OCI-LY7 (cell line): Measurements from ENCODE around the gene PLAC1. TPM values are rescaled to one million over a fixed set of nuclear protein-coding genes. Genes with fewer than 3 reads are reported as not detected.

Experiments used
- BruUV-seq: library from RNA; stranded (reverse); fragments of 400-500 nt; replicated peaks from 2 replicates; lab custom pipeline; 2021; lab: Mats Ljungman, UMichigan
- CTCF ChIA-PET: fragments of 300-600 bp; sonication (Branson Sonifier 250); formaldehyde crosslinking; loops from one replicate; lab custom pipeline; 2022; ENCODE audit warnings: antibody characterized with exemption; ENCODE audit not compliant: unreplicated experiment; lab: Charles Lee
- POLR2A ChIA-PET: fragments of 300-600 bp; sonication (Branson Sonifier 250); formaldehyde crosslinking; loops from one replicate; lab custom pipeline; 2022; ENCODE audit warnings: antibody characterized with exemption; lab: Charles Lee
- DNase-seq: peaks from one replicate; pipeline ENCODE4 v3.0.0-alpha.2; 2015; ENCODE audit warnings: low spot score
- H2AFZ ChIP-seq: fragments of 200-600 bp; sonication (generic), shearing (Covaris generic); 2 replicates; pipeline ENCODE4 v1.6.1; 2014; ENCODE audit warnings: mild to moderate bottlenecking, antibody characterized with exemption, low read length, moderate library complexity
- H3K27ac ChIP-seq: fragments of 200-600 bp; sonication (generic); 2 replicates; pipeline ENCODE4 v1.5.1; 2014; ENCODE audit warnings: mixed run types, low read depth, mild to moderate bottlenecking, moderate library complexity, low read length, inconsistent platforms; ENCODE audit not compliant: poor library complexity, severe bottlenecking
- H3K36me3 ChIP-seq: fragments of 200-600 bp; sonication (generic); 2 replicates; pipeline ENCODE4 v1.6.1; 2014; ENCODE audit warnings: mild to moderate bottlenecking, antibody characterized with exemption, low read length, moderate library complexity, mixed read lengths; ENCODE audit not compliant: insufficient read depth
- H3K4me1 ChIP-seq: fragments of 200-600 bp; sonication (generic); 2 replicates; pipeline ENCODE4 v1.5.1; 2014; ENCODE audit warnings: mild to moderate bottlenecking, low read length; ENCODE audit not compliant: insufficient read depth, poor library complexity, severe bottlenecking
- H3K4me2 ChIP-seq: fragments of 200-600 bp; sonication (generic); 2 replicates; pipeline ENCODE4 v1.6.1; 2014; ENCODE audit warnings: mild to moderate bottlenecking, low read length
- H3K4me3 ChIP-seq: fragments of 200-600 bp; sonication (generic); 2 replicates; pipeline ENCODE4 v1.5.1; 2014; ENCODE audit warnings: mild to moderate bottlenecking, low read depth, low read length; ENCODE audit not compliant: poor library complexity, severe bottlenecking
- H3K79me2 ChIP-seq: fragments of 200-600 bp; sonication (generic); 2 replicates; pipeline ENCODE4 v1.6.1; 2016; ENCODE audit warnings: low read depth, mild to moderate bottlenecking, low read length, moderate library complexity, mixed read lengths; ENCODE audit not compliant: insufficient read depth
- H3K9me2 ChIP-seq: fragments of 200-600 bp; sonication (generic); 2 replicates; pipeline ENCODE4 v1.6.1; 2016; ENCODE audit warnings: mild to moderate bottlenecking, low read length, mixed read lengths; ENCODE audit not compliant: insufficient read depth
- H3K9me3 ChIP-seq: fragments of 200-600 bp; sonication (generic); 2 replicates; pipeline ENCODE4 v1.6.1; 2014; ENCODE audit warnings: mild to moderate bottlenecking, mixed run types, low read length, mixed read lengths
- H4K20me1 ChIP-seq: fragments of 200-600 bp; sonication (generic); 2 replicates; pipeline ENCODE4 v1.6.1; 2014; ENCODE audit warnings: mild to moderate bottlenecking, antibody characterized with exemption, low read length, moderate library complexity, mixed read lengths; ENCODE audit not compliant: insufficient read depth
- EZH2phosphoT487 ChIP-seq: fragments of 200-600 bp; sonication (generic); IDR thresholded peaks from 2 replicates; pipeline ENCODE4 v1.6.1; 2018; ENCODE audit warnings: low read depth, borderline replicate concordance, mild to moderate bottlenecking, mixed run types, antibody characterized with exemption, low read length, moderate library complexity, mixed read lengths
- intact Hi-C: fragments of 100-400 bp; cut with micrococcal nuclease; formaldehyde crosslinking; loops from one replicate; pipeline ENCODE4 v1.10.0; 2022; ENCODE audit not compliant: unreplicated experiment
- total RNA-seq, 2 experiments: library from RNA; depleted of rRNA in 1 of 2; stranded (reverse); fragments of >200 nt in 1 of 2; shearing (Covaris generic) in 1 of 2; gene quantifications; 2 replicates each; pipeline ENCODE4 v1.2.3, GENCODE V29; 2014 to 2022
- TF ChIP-seq, protein P1 (sequence below): fragments of 200-600 bp; sonication (generic); conservative IDR thresholded peaks from 2 replicates; pipeline ENCODE4 v1.5.1; 2014; ENCODE audit warnings: mild to moderate bottlenecking, antibody characterized with exemption, low read length, moderate library complexity, mixed read lengths

PLAC1 gene
- total RNA-seq, 2 experiments from 2014 or later, result 0.28 TPM; not detected in 1

DNA sequence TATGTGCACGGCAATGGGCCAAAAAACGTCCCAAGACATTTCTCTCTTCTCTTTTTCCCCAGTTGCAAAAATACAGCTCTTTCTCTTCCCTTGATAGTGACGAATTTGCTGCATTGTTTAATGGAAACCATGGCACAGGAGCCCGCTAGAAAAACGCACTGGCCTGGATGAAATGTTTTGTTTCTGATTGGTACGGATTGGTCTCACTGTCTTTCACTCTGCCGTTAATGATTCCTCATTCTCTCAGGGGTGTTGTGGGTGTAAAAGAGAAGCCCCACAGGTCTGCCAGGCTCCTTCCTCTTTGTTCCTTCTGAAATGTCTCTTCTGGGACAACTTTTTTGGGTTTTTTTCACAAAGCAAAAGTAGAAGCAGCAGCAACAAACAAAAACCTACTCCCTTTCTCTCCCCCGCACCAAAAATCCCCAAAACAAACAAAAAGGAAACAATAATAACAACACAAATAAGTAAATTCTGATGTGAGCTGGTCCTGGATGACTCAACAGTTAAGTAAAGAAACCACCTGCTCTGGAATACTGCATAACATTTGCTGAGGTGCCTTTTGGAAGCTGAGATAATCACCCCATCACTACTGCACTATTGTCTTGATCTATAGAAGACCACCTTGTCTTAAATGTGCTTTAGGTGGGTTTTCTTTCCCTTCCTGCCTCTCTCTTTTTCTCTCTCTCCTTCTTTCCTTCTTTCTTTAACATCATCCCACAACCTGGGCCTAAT lies 89.8 kb downstream of the PLAC1 start:
- H3K36me3 ChIP-seq, result no peaks in the 10 kb centered on the region
- H3K79me2 ChIP-seq, result no peaks in the 10 kb centered on the region
- H3K4me3 ChIP-seq, result no peak overlapping the region
- intact Hi-C loops, result no loop called here
- H3K9me3 ChIP-seq, result no peaks in the 10 kb centered on the region
- POLR2A ChIA-PET, result interaction anchor here (0.9 kb wide), 1 partner anchor 17 kb away, joined by 3 read pairs; no protein-coding TSS in a partner anchor
- BruUV-seq, result no TSS peak
- H3K27ac ChIP-seq, result no peak overlapping the region
- H3K4me1 ChIP-seq, result no peaks in the 10 kb centered on the region
- H4K20me1 ChIP-seq, result no peaks in the 10 kb centered on the region
- TF ChIP-seq EZH2phosphoT487, result no peak
- TF ChIP-seq, protein P1, sequence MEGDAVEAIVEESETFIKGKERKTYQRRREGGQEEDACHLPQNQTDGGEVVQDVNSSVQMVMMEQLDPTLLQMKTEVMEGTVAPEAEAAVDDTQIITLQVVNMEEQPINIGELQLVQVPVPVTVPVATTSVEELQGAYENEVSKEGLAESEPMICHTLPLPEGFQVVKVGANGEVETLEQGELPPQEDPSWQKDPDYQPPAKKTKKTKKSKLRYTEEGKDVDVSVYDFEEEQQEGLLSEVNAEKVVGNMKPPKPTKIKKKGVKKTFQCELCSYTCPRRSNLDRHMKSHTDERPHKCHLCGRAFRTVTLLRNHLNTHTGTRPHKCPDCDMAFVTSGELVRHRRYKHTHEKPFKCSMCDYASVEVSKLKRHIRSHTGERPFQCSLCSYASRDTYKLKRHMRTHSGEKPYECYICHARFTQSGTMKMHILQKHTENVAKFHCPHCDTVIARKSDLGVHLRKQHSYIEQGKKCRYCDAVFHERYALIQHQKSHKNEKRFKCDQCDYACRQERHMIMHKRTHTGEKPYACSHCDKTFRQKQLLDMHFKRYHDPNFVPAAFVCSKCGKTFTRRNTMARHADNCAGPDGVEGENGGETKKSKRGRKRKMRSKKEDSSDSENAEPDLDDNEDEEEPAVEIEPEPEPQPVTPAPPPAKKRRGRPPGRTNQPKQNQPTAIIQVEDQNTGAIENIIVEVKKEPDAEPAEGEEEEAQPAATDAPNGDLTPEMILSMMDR, result no peak
- H2AFZ ChIP-seq, result no peak overlapping the region
- H3K9me2 ChIP-seq, result no peaks in the 10 kb centered on the region
- DNase-seq, result no peak
- H3K4me2 ChIP-seq, result no peak overlapping the region
- CTCF ChIA-PET, result no interaction called here

DNA sequence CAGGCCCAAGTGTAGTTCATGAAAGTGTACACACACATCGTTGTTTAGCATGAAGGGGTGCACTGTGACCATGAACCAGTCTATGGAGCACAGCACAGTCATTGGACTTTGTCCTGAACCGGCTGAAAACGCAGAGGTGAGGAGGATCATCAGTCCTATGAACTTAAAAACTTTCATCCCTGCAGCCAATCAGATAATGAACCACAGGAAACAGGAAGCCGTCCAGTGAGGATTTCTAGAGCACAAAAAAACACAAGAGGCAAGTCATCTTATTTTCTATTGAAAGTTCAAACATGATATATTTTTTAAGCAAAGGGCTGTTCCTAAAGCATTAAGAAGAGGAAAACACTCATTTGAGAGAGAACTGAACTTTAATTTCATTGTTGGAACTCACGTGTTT lies 91.8 kb downstream of the PLAC1 start:
- H3K9me2 ChIP-seq, result no peaks in the 10 kb centered on the region
- H3K4me2 ChIP-seq, result no peak overlapping the region
- CTCF ChIA-PET, result no interaction called here
- H3K4me1 ChIP-seq, result no peaks in the 10 kb centered on the region
- no peak for DNase-seq
- no peaks in the 10 kb centered on the region for H3K9me3 ChIP-seq
- no peak overlapping the region for H2AFZ ChIP-seq
- POLR2A ChIA-PET, result no interaction called here
- no TSS peak for BruUV-seq
- no peak overlapping the region for H3K27ac ChIP-seq
- no peaks in the 10 kb centered on the region for H3K79me2 ChIP-seq
- TF ChIP-seq EZH2phosphoT487, result no peak
- TF ChIP-seq, protein P1, result no peak
- no peaks in the 10 kb centered on the region for H3K36me3 ChIP-seq
- H3K4me3 ChIP-seq, result no peak overlapping the region
- intact Hi-C loops, result no loop called here
- H4K20me1 ChIP-seq, result no peaks in the 10 kb centered on the region

DNA sequence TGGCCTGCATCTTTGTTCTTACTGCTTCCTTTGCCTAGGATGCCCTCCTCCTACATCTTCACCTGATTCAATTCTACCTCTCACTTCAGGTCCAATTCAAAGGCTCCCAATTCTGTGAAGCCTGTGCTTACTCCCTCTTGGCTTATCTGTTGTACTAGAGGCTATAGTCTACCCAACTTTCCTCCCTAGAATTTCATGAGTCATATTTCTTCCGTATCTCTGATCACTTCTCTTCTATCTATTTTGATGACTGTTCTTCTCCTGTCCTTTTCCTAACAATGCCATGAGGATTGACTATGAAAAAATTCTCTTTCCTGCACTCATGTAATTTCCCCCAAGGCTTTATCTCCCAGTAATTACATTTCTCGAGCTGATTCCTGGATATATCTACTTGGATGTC lies 96.3 kb downstream of the PLAC1 start:
- intact Hi-C loops, result no loop called here
- ChIA-PET POLR2A (no interaction called here), CTCF (no interaction called here)
- Histone ChIP-seq H3K27ac (no peak overlapping the region), H3K79me2 (no peaks in the 10 kb centered on the region), H3K9me3 (no peaks in the 10 kb centered on the region), H2AFZ (no peak overlapping the region), H3K36me3 (no peaks in the 10 kb centered on the region), H3K9me2 (no peaks in the 10 kb centered on the region), H3K4me1 (no peaks in the 10 kb centered on the region), H3K4me3 (no peak overlapping the region), H3K4me2 (no peak overlapping the region), H4K20me1 (no peaks in the 10 kb centered on the region)
- no peak for DNase-seq
- BruUV-seq, result no TSS peak
- TF ChIP-seq, protein P1, result no peak
- no peak for TF ChIP-seq EZH2phosphoT487
